Renal cortex interstitium (tissue), 11 donors: ENCODE data around the gene RPS14. TPM values are rescaled to one million over a fixed set of nuclear protein-coding genes. Genes with fewer than 3 reads are reported as not detected.
"Not testable (repeated sequence)": the region's sequence is repeated elsewhere in the genome, so short reads cannot be mapped to it uniquely, and the experiment has no call there.

ENCODE experiments used
- DNase-seq, 11 donors: peaks; one replicate each; pipeline ENCODE4 v3.0.0-alpha.2; 2013; ENCODE audit warnings: low read depth in 9 of 11, low spot score in 4 of 11; ENCODE audit errors: extremely low read depth in 1 of 11
- polyA plus RNA-seq, 3 donors: library from polyadenylated mRNA; unstranded; fragments of 120-200 nt; gene quantifications; one replicate each; pipeline ENCODE4 v1.2.1, GENCODE V29; 2013; ENCODE audit not compliant: insufficient read length in 3 of 3

Gene RPS14
- polyA plus RNA-seq, 3 donors = 1,682 to 2,258 (median 2,070) TPM

DNA sequence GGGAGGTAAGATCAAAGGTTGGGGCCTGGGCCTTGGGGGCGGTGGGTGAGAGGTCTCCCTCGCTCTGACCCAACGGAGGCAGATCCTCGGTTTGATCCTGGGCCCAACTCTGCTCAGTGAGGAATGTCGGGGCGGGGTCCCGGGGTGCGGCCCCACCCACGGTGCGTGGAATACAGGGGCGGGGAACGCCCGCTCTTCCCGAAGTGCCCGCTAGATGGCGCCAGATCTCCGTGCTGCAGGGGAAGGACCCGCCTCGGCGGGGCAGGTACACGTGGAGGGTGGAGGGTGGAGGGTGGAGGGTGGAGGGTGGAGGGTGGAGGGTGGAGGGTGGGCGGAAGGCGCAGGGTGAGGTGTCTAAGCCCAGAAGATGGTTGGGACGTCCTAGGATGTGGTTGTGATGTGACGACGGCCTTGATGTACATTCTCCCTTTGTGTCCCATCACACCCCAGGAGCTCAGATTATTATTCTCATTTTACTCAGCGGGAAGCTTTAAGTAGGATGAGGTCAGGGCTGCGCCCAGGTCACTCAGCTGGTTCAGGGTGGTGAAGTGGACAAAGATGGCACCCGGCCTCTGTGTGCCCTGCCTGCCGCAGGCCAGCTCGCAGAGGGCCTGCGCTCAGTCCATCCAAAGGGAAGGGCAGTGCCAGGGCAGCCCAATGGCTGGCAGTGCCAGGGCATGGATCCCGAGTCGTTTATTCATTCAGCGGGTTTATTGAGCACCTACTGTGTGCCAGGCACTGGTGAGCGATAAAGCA is 9.4 kb upstream of the RPS14 start:
- DNase-seq = peak in 4 of 11 donors; percentile 33 to 65 (median 51)

DNA sequence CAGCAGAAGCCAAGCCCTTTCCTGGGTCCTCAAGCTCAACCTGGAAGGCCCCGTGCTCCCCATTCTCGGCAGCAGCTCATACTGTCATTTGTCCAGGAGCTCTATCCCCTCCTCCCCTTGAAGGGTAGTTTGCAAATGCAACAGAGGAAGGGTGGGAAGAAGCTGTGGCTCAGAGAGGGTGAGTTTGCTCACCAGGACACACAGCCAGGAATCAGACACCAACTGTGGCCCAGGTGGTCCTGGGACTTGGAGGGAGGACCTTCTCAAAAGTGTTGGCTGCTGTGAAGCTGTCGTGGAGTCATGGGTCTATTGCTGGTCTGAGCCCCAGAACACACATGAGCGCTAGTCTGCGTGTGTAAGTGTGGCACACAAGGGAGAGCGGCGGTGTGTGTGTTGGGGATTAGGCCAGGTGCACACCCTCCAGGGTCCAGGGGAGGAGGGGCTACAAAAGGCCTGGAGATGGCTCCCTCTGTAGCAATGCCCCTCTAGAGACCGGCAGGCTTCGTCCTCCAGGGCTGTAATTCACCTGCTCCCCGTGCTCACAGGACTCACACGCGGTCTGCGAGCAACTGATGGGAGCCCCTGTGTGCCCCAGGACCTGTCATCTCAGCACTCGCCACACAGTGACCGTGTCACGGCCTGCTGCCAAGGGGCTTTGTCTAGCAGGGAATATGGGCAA is 8.2 kb upstream of the RPS14 start:
- no peak for DNase-seq

DNA sequence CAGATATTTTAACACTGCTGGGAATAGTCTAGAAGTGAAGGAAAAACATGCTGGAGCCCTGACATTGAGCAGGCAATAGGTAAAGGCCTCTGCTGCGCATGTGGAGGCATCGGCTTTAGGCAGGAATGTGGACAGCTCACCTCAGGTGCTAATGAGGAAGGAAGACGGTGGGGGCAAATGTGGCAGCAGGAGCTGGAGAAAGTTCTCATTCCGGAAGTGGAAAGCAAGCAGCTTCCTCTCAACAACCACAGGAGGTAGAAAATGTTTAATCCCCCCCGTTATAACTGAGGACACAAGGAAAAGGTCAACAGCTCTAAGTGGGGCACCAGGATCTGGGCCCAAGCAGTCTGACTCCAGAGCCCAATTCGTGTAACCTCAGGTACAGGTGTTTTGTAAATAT is 7.6 kb upstream of the RPS14 start:
- no peak for DNase-seq

DNA sequence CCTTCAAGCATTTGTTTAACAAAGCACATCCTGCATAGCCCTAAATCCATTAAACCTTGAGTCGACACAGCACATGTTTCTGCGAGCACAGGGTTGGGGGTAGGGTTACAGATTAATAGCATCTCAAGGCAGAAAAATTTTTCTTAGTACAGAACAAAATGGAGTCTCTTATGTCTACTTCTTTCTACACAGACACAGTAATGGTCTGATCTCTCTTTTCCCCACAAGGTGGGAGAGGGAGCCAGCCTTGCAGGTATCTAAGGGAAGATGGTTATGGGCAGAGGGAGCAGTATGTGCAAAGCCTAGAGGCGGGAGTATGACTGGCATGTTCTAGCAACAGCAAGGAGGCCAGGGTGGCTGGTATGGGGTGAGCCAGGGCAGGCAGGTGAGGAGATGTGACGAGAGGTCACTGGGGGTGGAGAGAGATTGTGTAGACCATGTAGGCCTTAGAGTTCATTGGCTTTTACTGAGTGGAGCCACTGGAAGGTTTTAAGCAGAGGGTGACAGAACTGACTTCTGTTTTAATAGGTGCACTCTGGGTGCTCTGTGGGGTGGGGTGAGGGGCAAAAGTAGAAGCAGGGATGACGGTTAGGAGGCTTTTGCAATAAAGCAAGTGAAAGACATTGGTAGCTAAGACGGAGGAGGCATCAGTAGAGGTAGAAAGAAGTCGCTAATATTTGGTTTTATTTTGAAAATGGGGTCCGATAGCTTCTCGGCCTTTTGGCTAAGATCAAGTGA is 5.1 kb upstream of the RPS14 start:
- no peak for DNase-seq

DNA sequence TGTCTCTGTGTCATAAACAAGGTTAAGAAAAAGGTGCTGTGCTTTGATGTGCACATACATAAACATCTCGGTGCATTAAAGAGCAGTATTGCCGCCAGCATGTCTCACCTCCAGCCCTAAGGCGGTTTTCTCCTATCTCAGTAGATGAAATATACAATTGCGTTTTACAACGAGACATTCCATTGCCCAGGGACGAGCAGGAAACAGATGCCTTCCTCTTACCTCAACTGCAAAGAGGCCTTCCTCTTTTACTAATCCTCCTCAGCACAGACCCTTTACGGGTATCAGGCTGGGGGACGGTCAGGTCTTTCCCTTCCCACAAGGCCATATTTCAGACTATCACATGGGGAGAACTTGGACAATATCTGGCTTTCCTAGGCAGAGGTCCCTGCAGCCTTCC is 4.5 kb upstream of the RPS14 start:
- not testable (repeated sequence) for DNase-seq

DNA sequence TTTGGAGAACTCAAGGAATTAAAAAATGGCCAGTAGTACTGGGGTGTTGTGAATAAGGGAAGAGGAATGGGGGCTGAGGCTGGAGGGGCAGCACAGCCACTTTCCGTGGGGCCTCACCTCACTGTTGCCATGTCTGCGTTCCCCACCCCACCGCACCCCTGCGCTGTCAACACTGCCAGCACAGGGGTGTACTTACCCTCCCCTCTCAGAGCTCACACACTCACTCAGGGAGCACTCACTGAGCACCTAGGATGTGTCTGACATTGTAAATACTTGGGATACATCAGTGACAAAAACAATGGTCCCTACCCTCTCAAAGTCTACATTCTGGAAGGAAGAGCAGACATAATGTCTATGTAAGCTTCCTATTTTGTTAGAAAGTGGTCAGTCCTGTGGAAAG is 3.4 kb upstream of the RPS14 start:
- no peak for DNase-seq

DNA sequence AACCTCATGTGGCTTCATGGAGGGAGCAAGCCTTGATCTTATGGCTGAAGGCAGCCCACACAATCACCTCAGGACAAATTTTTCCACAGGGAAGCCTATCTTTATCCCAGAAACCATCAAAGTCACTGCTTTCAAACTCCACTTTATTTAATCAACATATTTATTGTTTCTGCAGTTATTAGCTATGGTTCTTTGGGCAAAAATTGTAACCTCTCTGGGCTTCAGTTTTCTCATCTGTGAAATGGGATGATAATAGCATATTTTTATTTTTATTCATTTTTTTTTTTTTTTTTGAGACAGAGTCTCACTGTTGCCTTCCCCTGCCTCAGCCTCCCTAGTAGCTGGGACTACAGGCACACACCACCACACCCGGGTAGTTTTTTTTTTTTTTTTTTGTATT is 2.1 kb upstream of the RPS14 start:
- no peak for DNase-seq

DNA sequence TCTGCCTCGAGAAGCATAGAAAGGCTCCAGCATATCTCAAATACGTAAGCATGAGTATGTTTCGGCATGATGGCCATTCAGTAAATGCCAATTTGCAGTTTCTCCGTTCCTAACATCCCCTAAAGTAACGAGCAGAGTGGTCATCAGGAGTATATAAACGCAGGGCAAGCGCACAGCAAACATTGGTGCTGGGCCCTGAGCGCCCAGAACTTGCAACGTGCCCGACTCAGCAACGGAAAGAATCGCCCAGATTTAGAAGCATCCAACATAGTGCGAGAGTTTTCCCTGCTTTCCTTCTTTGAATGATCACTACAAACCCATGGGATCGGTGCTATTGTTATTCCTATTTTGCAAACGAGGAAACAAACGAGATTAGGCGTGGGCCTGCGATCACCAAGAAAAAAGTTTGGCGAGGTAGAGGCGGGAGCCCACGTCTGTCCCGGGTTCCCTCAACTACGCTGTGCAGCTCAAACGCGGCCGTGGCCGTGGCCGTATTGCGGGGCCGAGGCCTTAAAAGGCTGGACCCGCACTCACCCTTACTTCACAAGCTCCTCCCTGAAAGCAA is 505 bp downstream of the RPS14 start:
- DNase-seq = no peak

DNA sequence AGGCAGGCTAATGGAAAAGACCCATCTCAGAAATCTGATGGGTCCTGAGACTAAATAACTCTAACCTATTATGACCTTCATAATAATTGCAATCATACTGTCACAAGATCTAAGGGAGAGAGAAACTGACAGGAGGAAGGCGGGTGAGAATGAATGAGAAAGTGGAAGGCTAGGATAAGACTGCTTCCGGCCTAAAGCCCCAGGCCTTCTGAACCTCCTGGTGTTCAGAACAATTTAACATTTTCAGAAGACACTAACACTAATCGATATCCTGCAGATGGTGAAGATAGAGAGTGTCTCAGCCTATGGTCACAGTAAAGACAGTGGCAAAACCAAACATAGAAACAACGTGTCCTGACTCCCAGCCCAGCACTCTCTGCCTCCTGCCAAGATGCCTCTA is 1.2 kb downstream of the RPS14 start:
- no peak for DNase-seq

DNA sequence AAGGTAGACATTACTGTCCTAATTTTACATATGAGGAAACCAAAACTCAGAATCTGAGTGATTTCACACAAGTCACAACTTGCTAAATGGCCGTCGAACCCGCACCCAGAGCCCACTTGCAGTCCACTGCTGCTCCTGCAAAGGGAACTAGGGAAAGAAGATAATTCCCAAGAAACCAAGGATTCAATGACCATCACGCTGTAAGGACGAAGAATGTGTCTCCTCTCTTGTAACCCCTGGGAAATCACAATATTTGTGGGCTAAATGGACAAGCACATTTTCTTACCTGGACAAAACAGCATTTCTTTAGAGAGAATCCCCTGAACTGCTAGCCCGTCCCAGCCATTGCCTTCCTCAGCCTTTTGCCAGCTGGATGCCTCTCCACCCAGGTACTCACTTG is 2.4 kb downstream of the RPS14 start:
- DNase-seq = no peak

DNA sequence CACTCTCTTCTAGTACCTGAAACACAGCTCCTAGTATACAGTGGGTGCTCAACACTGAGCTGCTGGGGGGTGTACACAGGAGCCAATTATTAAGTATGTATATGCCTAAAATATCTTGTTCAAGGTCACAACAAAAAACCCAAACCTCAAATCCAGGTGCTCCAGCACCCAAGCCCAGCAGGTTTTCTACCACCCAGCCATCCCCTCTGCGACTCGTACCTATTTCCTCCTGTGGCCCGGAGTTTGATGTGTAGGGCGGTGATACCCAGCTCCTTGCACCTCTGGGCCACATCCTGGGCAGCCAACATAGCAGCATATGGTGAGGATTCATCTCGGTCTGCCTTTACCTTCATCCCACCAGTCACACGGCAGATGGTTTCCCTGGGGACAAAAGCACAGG is 3.0 kb downstream of the RPS14 start:
- no peak for DNase-seq

DNA sequence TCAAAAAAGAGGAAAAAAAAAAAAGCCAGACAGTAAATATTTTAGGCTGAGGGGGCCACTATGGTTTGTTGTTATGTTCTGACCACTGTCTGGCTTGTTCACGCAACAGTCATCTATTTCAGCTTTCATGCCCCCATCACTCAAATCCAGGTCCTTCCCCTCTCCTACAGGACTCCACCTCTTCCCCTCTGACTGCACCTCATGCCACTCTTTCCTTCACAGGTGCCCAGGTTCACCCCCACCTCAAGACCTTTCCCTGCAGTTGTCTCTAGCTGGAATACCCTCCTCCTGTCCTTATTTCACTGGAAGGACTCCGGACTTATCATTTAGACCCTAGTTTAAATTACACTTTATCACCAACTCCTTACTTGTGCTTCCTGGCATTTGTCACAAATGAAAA is 3.5 kb downstream of the RPS14 start:
- DNase-seq = no peak

DNA sequence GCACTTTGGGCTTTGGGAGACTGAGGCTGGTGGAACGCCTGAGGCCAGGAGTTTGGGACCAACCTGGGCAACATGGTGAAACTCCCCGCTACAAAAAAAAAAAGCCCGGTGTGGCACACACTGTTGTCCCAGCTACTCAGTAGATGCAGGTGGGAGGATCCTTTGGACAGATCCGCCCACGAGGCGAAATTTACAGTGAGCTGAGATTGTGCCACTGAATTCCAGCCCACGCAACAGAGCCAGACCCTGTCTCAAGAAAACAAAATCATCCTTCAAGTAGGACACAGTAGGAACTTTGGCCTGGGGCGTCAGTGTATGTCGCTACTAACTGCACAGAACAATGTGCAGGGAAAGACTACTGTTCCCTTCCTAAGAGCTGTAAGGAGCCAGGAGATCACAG is 4.8 kb downstream of the RPS14 start:
- no peak for DNase-seq

DNA sequence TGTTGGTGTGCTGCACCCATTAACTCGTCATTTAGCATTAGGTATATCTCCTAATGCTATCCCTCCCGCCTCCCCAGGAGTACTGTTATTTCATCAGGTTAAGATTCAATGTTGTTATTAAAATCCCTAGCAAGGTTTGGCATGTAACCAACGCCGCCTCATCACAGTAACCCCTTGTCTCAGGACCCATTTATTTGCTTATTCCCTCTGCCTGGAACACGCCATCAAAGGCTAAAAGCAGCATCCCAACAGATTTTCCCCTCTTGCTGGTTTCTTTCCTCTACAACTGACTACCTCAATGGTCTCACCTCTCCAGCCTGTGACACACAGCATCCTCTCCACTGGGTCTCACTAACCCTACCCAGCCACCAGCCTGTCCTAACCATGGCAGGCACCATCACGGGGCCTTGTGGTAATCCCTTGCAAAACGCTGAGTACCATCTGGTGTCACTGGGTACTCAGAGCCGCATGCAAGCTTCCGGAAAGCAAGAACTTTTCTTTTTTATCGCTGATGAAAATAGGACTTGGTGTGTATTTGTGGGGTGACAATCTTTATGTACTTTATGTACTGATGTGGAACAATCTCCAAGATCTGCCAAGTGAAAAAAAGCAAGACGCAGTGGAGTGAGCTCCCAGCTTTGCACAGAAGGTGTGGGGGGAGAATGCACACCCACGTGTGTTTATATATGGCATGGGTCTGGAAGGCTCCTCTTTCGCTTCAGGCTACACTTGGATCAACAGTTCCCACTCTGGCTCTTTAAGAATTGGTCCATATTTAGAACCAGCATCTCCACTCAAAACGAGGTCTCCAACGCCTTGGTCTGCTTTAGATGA is 6.1 kb downstream of the RPS14 start:
- no peak for DNase-seq

DNA sequence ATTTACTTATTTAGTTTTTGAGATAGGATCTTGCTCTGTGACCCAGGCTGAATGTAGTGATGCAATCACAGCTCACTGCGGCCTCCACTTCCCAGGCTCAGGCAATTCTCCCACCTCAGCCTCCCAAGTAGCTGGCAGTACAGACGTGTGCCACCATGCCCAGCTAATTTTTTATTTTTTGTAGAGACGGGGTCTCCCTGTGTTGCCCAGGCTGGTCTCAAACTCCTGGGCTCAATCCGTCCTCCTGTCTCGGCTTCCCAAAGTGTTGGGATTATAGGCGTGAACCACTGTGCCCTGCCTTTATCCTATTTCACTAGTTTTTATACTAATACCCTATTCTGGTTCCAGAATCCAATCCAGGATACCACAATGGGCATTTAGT is 6.8 kb downstream of the RPS14 start:
- DNase-seq = no peak

DNA sequence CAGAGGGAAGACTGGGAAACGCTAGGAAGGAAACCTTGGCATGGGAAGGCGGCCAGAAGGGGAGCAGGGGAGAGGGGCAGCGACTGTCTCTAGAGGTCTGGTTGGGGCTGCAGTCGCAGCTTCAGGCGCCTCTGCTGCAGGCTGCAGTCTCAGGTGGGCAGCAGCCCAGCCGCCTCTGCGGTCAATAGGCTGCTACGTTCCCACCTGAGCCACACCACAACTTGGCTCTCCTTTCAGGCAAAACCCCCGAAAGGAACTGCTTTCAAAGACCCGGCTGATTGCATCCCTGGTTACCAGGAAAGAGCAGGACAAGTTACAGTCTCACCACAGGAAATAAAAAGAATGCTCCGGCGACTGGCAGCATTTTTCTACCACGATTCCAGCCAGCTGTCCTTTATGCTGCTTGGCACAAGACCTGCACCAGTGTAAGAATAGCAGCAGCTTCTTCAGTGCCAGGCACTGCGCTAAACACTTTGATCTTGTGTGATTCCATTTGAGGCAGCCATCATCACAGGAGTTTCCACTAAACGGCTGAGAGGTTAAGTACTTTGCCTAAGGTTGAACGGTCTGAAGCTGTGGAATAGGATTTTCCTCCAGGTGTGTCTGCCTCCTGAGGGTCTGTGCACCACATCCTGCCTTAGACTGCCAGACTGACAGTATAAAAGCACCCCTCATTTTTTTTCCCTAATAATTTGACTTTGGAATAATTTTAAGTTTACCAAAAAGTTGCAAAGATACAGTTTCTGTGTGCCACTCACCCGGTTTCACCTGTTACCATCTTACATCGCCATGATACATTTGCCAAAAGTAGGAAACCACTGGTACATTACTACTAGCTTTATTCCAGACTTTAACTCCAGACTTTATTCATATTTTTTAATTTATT is 7.5 kb downstream of the RPS14 start:
- no peak for DNase-seq

DNA sequence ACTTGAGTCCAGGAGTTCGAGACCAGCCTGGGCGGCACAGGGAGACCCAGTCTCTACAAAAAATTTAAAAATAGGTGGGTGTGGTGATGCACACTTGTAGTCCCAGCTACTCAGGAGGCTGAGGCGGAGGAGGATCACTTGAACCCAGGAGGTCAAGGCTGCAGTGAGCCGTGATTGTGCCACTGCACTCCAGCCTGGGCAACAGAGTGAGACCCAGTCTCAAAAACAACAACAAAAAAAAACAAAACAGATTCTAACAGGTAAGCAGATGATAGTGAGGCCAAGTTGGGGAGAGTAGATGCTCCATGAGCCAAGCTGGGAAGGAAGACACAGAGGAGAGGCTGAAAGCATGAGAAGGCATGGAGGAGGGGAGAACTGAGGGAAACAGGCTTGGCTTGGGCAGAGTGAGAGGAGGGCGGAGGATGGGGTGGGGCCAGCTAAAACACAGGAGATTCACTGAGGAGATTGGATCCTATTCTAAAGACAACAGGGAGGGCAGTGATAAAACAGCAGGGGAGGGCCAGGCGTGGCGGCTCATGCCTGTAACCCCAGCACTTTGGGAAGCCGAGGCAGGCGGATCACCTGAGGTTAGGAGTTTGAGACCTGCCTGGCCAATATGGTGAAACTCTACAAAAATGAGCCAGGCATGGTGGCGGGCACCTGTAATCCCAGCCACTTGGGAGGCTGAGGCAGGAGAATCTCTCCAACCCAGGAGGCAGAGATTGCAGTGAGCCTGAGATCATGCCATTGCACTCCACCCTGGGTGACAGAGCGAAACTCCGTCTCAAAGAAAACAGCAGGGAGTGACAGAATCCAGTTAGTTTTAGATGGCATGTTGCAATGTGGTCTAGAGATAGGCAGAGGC is 8.4 kb downstream of the RPS14 start:
- no peak for DNase-seq
